SKM-1 treated with dmso at 0.1 percent for 144 hours (cell line): ENCODE results near the gene ARNT2.

Experiments used
- DNase-seq: peaks from one replicate; lab custom pipeline; 2025; ENCODE audit not compliant: unreplicated experiment; lab: John Stamatoyannopoulos, UW

ARNT2 gene

GRCh38 chr15:80441041-80441440 is 36.9 kb downstream of the ARNT2 start:
- DNase-seq = no peak

GRCh38 chr15:80441714-80442113 is 37.5 kb downstream of the ARNT2 start:
- no peak for DNase-seq

DNA sequence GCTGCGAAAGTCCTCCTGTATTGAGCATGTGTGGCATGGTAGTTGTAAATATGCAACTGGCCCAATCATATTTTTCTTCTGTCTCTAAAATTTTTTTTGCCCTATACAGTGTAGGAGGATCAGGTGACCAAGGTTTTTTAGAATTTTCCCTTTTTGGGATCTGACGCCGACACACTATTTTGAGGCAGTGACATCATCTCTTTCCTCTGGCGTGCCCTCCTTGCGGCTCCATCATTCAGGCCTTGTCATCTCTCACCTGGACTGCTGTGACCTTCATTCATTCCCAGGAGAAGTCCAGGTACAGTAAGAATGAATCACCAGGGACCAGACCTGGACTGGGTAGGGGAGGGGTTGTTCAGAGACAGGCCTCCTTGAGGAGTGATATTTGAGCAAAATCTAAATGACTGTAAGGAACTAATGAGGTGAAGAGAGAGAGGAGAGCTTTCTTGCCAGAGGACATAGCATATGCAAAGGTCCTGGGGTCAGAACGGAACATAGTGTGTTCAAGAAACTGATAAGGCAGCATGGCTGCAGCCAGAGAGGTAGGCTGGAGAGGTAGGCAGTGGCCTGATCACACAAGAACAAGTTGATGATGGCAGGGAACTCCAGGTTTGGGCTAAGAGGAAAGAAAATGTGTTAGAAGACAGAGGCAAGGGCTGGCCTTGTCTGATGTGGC is 38.7 kb downstream of the ARNT2 start:
- no peak for DNase-seq

- no peak for DNase-seq
These were observed 40.6 kb downstream of the ARNT2 start for GRCh38 chr15:80444680-80445251.

DNA sequence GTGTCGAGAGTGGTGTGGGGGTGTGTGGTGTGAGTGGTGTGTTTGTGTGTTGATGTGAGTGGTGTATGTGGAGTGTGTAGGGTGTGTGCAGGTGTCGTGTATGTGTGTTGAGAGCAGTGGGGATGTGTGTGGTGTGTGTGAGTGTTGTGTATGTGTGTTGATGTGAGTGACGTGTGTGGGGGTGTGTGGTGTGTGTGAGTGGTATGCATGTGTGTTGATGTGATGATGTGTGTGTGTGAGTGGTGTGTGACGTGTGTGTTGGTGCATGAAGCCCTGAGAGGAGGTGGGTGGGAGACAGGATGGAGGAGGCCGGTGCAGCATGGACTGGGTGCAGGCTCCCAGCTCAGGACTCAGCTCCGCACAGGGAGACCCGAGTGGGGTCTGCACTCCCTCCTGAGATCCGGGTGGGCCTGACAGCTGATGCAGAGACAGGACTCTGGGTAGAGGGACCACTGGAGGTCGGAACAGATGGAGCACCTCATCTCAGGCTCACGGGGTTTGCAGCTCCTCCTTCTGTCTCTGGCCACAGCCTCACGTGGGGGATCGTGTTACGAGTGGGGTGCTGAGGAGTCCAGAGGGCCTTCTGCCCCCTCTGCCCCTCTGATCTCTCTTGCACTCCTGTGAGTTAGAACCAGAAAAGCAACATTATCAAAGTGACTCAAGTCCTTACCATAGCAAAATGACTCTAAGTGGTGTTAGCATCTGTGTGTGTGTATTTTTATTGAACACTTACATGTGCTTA is 41.3 kb downstream of the ARNT2 start:
- DNase-seq = no peak

- DNase-seq = no peak
These were observed 42.9 kb downstream of the ARNT2 start for GRCh38 chr15:80447077-80447476.

- no peak for DNase-seq
These were observed 45.6 kb downstream of the ARNT2 start for GRCh38 chr15:80449825-80450224.

DNA sequence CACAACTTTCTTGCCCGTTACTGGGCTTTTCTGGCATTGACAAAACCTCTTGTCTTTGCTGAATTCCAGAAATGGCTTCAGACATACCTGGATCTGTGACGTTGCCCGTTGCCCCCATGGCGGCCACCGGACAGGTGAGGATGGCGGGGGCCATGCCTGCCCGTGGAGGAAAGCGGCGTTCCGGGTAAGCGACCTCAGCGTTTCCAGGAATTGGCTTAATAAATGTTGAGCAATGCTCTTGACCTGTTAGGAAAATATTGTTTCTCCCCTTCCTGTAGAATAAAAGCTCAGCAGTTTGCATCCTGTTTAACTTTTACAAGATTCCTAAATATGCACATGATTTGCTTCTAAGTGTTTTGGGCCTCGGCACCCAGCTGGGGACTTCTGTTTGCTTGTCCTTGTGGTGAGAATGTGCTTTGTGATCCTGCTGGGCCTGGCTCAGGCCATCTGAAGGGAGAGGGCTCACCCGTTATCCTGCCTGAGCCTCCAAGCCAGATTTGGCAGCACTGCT is 46.7 kb downstream of the ARNT2 start:
- no peak for DNase-seq

GRCh38 chr15:80452166-80452565 is 48.0 kb downstream of the ARNT2 start:
- DNase-seq = no peak

DNA sequence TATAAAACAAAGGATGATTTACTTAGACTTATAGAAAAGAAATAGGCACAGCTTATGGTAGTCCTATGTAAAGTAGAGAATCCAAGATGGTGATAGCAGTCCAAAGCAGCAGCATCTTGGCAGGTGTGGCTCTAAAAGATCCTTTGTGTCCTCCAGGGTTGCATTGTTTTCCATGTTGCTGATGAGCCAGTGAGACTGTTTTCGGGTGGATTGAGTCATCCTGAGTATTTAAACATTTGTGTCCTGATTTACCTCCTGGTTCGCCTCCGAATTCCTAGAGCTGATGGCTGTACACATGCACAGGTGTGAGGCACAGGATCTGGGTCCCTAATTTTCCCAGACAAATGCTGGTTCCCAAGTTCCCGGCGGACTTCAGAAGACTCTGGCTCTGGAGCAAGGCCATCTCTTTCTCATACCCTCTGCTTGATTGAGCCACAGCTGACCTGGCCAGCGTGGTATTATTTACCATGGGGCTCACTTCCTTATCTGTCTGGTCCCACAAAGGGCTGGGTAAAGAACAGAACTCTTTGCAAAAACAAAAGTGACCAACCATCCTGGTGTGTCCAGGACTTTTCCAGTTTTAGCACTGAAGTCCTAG is 51.0 kb downstream of the ARNT2 start:
- DNase-seq = no peak

GRCh38 chr15:80455668-80456442 is 51.7 kb downstream of the ARNT2 start:
- DNase-seq = peak; percentile 49

GRCh38 chr15:80456517-80457492 is 52.6 kb downstream of the ARNT2 start:
- DNase-seq = no peak

DNA sequence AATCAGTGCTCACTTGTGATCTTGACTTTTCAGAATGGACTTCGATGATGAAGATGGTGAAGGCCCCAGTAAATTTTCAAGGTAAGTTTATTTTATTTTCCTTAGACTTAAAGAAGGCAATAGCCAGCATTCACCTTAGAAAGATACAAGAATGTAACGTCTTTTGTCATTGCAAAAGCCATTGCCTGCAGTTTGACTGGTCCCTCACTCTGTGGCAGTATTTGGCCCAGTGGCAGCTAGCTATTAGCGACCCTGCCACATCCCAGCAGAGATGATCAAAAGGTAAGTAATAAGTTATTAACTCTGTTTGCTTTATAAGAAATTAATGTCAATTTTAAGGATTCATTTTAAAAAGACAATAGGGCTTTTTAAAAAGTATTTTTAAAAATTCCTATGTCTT is 53.7 kb downstream of the ARNT2 start:
- DNase-seq = no peak

- DNase-seq = no peak
These were observed 54.4 kb downstream of the ARNT2 start for GRCh38 chr15:80458580-80458979.

DNA sequence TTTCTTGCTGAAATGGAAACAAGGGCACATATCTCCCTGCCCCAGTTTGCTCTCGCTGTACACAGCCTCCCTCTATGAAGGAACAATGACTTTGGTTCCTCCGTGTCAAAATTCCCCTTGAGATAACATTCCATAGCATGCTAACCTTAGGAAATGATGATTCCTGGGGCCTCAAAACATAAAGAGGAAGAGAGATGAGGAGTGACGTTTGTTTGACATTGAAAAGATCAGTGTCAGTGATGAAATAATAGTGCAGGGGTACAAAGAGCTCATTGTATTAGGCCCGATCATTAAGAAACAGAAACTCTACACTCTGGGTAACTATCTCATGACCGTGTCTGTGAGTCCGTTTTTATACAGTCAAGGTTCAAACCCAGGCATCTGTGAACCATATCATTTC is 55.2 kb downstream of the ARNT2 start:
- no peak for DNase-seq

DNA sequence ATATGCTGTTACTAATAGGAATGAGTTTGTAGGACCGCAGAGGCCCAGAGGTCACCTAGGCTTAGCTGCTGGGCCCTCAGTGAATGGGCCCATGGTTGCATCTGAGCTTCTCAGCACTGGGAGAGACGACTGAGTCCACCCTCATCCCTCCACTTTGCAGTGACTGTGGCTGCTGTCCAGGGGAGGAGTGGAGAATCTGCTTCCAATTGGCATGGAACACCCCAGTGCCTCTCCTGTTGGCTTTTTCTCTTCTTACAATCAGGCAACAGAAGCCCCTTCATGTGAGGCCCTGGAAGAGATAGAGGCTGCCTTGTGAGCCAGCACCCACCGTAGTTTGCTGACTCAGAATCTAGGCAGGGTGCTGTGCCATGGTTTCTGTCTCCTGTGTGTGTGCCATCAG is 55.6 kb downstream of the ARNT2 start:
- no peak for DNase-seq

DNA sequence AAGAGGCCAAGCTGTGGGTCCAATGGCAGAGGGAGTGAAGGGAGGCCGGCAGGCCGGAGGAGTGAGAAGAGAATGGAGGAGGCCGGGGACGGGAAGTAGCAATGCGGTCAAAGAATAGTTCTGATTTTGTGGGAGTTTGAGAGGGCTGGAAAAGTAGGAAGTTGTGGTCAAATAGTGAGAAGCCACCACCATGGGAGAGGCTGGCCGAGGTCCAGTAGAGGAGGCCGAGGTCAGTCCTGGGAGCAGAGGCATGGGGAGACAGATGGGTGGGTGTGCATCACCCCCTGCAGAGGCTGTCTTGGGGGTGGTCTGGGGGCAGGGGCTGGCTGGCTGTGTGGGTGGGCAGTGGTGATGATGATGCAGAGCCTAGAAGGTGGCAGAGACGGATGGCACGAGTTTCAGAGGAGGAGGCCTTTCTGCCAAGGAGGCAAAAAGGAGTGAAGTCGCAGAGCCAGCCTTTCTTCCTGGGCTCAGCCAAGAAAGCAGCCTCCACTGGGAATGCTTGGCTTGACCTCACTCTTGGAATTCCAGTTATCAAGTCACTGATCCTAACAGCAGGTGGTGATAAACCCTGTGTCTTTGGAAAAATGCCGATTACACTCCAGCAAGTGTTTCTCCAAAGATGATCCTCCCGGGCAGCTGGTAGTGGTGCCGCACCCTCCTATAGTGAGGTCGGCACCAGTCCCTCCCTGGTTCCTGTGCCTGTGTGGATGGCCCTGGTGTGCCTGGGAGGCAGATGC is 57.3 kb downstream of the ARNT2 start:
- no peak for DNase-seq

GRCh38 chr15:80462111-80462510 is 57.9 kb downstream of the ARNT2 start:
- DNase-seq = no peak

GRCh38 chr15:80462836-80463512 is 58.8 kb downstream of the ARNT2 start:
- DNase-seq = no peak
